ENCODE results near the gene SIK3.

SIK3 gene

GRCh38 chr11:116860303-116860702 is 237.9 kb downstream of the SIK3 start:
- no peak for DNase-seq

GRCh38 chr11:116859175-116859574 is 239.1 kb downstream of the SIK3 start:
- DNase-seq, result no peak

- DNase-seq, result no peak
These were observed 240.3 kb downstream of the SIK3 start for GRCh38 chr11:116857936-116858335.

- DNase-seq, result no peak
These were observed 240.9 kb downstream of the SIK3 start for GRCh38 chr11:116857316-116857715.

DNA sequence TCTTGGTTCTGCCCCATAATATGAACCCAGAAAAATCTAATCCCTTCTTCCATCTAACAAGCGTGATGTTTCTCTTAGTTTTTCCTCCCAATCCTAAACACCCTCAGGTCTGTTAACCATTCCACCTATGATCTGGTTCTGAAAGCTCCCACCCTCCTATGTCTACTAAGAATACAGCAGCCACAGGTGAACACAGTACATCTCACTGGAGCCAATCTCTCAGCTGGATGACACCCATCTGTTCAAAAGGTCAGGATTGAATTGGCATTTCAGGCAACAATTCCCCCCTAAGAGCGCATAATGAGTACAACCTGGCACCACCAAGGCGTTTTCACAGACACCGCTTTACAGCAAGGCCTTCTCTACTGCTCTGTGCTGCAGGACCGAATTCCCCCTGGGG is 241.8 kb downstream of the SIK3 start:
- no peak for DNase-seq

GRCh38 chr11:116855413-116855812 is 242.8 kb downstream of the SIK3 start:
- peak in 1 of 5 donors; percentile 15 for DNase-seq

DNA sequence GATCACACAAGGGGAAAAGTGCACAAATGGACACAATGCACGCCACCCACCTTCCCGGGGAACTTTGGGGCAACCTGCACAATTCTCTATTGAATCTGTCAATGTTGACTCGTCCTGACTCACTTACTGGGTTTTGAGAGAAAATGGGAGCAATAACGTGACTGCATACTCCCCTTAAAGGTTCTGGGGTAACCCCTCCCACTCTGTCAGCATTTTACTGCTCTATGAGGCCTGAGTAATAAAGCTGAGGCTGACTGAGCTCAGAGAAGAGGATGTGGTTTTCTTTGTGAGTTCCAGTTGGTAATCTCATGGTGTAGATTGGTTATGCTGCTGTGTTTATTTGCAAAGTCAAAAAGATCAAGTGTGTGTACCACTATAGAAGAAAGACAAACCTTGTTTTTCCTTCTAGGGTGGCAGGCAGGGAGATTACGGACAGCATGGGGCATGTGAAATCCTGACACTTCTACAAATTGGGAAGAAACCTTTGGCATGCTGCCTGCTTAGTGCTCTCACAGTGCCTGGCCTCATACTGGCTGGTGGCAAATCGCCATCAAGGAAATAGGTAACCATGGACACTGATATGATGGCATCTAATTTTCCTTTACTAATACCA is 244.7 kb downstream of the SIK3 start:
- DNase-seq, result peak in 4 of 5 donors; percentile 29 to 94 (median 46)

DNA sequence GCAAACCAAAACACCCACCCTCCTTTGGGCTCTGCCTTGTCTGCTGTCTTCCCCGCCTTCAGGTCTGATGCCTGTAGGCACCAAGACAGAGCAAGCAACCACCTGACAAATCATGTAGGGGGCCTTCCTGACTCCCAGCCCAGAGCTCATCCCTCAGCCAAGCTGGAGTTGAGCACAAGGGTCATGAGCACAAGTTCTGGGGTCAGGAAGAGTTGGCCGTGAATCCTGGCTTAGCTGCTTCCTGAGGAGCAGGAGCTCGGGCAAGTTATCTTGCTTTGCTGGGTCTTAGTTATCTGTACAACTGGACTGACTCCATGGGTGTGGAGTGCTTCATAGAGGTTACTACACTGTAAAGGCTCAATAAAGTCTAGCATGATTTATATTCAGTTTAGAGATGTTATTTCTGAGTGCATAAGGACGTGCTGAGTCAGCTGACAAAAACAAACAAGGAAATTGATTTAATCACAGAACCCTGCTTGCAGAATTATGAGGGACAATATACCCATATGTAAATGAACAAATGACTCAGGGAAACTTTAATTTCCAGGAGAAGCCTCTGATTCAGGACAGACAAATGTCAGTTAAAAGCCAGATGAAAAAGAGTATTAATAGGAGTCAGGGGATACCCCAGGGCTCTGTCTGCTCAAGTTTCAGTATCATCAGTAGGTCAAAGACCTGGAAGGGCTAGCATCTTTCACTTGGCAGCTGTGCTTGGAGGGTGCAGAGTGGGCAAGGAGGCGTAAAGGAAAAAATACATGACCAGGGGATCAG is 245.8 kb downstream of the SIK3 start:
- peak in 1 of 5 donors; percentile 26 for DNase-seq

DNA sequence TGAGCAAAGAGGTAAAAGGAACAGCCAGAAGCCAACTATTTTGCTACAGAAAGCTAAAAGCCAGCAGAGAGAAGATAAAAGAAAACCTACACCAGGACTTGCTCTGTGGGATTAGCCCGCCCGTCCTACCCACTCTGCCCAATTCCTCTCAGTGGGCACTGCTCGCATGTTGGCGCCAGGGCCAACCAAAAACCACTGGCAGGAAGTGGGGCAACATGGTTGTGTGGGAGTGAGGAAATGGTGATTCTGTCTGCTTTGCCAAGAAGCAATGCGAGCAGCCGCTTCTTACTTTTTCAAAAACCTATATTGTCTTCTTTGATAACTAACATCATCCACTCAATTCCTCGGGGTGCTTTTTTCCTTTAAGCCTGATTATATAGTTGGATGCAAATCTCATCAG is 246.6 kb downstream of the SIK3 start:
- peak in 4 of 5 donors; percentile 13 to 55 (median 23) for DNase-seq

GRCh38 chr11:116849486-116849885 is 248.7 kb downstream of the SIK3 start:
- no peak for DNase-seq

DNA sequence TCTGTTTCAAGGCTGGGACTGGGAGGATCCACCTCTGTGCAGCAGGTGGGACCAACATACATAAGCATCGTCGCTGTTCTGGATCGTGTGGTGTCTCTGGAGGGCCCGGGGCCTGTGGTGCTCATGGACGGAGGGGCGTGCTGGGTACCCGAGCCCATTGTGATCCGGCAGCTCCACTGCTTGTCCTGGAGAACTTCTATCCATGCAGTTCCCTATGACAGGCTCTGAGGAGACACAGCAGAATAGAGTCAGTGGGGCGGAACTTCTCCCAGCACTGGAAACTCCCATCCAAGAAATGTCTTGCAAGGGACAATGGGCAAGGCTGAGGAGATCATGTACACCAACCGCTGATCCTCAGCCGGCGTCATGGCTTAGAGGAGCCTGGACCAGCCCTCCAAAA is 249.2 kb downstream of the SIK3 start:
- no peak for DNase-seq

GRCh38 chr11:116847612-116848011 is 250.6 kb downstream of the SIK3 start:
- no peak for DNase-seq

DNA sequence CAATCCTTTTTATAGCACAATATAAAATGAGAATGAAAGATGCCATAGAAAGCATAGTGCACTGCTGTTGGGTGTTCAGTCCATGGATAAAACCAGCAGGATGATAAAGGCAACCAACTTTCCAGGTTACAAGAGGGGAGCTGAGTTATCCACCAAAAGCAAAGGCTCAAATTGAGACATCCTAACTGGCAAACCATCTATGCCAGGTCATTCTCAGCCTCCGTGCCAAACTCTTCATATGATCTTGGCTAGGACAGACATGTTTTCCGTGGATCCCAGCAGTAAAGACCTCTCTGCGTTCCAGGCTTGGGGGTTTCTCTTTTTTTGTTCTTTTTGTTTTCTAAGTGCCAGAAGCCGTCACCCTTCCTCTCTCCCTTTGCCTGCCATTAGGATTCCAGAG is 253.5 kb downstream of the SIK3 start:
- DNase-seq, result no peak

DNA sequence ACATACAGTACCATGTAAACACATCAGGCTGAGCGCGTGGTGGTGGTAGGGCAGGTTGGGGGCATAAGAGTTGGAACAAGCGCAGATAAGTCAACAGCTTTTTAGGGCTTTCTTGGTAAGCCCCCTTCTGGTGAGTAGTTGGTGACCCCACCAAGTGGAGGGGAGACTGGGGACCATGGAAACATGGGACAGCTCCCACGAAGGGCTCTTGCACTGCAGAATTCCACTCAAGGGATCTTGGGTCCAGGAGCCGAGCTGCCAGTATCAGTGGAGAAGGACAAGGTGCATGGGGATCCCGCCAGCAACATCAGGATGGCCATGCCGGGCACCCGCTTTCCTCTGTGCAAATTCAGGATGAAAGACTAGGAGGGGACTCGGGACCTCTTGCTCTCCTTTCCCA is 254.6 kb downstream of the SIK3 start:
- no peak for DNase-seq

DNA sequence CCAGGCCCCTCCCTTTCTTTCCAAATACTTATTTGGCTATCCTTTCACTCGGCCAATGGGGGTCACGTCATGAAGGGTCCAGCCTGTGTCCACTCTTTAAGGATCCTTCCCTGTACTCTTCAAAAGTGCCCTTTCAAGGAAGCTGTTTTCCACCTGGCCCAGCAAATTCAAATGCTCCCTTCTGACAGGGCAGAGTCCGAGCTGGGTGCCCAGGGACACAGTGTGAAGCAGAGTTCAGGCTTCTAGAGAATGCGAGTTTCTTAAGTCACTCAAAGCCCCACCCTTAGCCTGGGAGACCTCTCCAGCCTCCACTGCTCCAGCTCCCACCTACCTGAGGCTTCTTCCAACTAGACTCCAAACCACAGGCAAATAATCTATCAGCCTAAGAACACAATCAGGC is 255.3 kb downstream of the SIK3 start:
- no peak for DNase-seq

GRCh38 chr11:116842117-116842516 is 256.1 kb downstream of the SIK3 start:
- DNase-seq, result no peak

DNA sequence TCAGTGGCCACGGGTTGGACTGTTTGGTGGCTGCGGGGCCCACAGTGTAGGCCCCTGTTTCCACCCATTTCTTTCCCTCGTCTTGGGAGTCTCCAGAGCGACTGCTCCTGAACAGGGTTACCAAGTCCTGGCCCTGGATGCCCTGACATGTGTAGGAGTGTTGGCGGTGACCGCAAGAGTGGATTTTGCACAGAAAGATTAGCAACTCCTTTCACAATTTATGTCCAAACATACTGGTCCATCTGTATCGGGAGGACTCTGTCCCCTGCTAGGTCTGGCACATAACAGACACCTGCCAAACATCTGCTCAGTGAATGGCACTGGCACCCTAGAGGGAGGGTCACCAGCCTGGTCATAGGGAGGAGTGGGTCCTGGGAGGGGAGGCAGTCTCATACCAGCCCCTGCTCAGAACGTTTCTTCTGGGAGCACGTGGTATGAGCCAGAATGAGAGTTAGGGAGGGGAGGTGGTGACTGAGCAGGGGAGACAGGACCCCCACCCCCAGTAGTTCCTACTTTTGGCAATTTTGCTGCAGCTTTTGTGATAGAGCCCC is 257.4 kb downstream of the SIK3 start:
- DNase-seq, result no peak

DNA sequence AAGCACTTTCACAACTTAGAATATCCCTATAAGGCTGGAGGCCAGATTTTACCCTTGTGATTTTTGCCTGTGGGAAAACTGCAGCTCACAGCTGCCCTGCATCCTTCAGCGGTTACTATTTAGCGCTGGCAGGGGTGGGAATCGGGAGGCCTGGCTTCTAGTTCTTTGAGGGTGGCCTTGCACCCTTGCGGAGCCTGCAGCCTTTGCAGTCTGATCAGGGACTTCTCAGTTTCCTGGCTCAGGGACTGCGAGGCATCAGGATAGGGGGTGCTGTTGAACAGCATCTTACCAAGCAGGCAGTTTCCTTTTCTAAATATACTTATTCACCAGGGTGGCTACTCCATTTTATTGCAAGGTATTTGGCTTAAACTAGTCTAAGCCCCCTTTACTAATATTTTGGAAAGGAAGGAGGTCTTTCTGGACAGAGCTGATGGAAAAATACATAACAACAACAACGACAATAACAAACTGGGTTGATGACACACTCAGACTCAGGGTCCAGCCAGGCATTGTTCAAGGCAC is 257.9 kb downstream of the SIK3 start:
- no peak for DNase-seq

- DNase-seq, result no peak
These were observed 259.7 kb downstream of the SIK3 start for GRCh38 chr11:116838321-116839084.

- DNase-seq, result no peak
These were observed 260.8 kb downstream of the SIK3 start, which contains the start of gene APOA1 for GRCh38 chr11:116837231-116838091. Gene APOA1 (minus strand): TSS chr11:116837622. CDS start chr11:116837387, 235 bp downstream.

GRCh38 chr11:116836632-116836991 is 261.6 kb downstream of the SIK3 start:
- DNase-seq, result no peak
